Measurements from ENCODE around the gene NEK3.
A peak's percentile ranks its signal among the peaks of the same experiment; 100 is the strongest.
"Not testable (repeated sequence)": the region's sequence is repeated elsewhere in the genome, so short reads cannot be mapped to it uniquely, and the experiment has no call there.

NEK3 gene

GRCh38 chr13:52170828-52171391 lies 11.5 kb upstream of the NEK3 start:
- not testable (repeated sequence) for H3K4me3 ChIP-seq (ENCODE audit: low read depth, low read length)

GRCh38 chr13:52169839-52170238 lies 10.4 kb upstream of the NEK3 start:
- H3K4me3 ChIP-seq (ENCODE audit: low read depth, low read length) = no peak overlapping the region

DNA sequence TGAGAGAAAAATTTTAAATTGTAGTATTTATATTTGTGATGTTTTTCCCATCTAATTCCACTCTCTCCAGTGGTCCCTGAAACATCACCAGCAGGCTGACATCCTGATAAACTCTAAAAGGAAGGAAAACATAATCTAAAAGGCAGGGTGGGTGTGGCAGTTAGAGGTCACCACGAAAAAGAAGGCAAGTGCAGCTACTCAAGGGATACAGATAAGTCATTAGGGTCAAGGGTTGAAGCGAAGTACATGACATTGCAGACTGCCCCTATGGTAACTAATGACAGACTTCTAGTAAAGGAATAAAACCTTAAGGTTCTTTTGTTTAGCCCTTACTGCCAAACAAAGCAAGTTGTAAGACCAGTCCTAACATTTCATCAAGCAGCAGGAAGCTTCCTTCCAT lies 6.0 kb upstream of the NEK3 start:
- no peak overlapping the region for H3K4me3 ChIP-seq (ENCODE audit: low read depth, low read length)

DNA sequence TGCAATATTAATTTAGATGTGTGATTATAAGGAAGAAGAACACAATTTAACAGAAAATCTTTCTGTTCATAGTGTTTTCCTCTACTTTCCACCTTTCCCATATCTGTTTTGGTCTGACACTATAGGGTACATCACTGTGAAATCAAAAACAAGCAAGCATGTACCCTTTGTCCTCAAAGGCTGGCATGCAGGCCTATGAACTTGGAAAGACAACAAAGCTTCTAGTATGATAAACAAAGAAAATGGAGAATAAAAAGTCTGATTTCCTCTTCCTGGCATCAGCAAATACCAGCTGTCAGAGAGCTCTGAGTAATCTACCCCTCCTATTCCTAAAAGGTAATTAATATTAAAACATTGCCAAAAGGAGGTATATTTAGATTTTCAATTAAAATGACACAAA lies 5.6 kb upstream of the NEK3 start:
- H3K4me3 ChIP-seq (ENCODE audit: low read depth, low read length) = no peak overlapping the region

- H3K4me3 ChIP-seq (ENCODE audit: low read depth, low read length) = not testable (repeated sequence)
These were observed 4.5 kb upstream of the NEK3 start for GRCh38 chr13:52163878-52164277.

- no peak overlapping the region for H3K4me3 ChIP-seq (ENCODE audit: low read depth, low read length)
These were observed 3.1 kb upstream of the NEK3 start for GRCh38 chr13:52162279-52163101.

DNA sequence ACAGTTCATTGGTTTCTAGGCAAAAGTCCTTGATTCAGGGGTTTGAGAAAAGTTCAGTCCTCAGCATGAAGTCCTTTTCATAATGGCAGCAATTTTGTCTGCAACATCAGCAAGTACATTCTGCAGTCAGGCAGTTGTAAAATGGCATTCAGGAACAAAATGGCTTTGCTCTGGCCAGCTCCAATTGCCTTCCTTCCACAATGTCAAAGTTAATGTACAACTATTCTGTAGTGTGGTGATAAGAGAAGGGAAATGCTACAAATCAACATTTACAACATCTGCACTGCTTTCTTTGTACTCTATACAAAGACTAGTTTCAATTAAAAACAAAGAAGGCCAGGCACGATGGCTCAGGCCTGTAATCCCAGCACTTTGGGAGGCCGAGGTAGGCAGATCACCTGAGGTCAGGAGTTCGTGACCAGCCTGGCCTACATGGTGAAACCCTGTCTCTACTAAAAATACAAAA lies 1.8 kb upstream of the NEK3 start:
- no peak overlapping the region for H3K4me3 ChIP-seq (ENCODE audit: low read depth, low read length)

- H3K4me3 ChIP-seq (ENCODE audit: low read depth, low read length) = no peak overlapping the region
These were observed 1.1 kb upstream of the NEK3 start for GRCh38 chr13:52160506-52160905.

- no peak overlapping the region for H3K4me3 ChIP-seq (ENCODE audit: low read depth, low read length)
These were observed 656 bp upstream of the NEK3 start for GRCh38 chr13:52160053-52160452.

GRCh38 chr13:52158629-52159158 lies 703 bp downstream of the NEK3 start:
- H3K4me3 ChIP-seq (ENCODE audit: low read depth, low read length) = peak overlapping the region; percentile 73

DNA sequence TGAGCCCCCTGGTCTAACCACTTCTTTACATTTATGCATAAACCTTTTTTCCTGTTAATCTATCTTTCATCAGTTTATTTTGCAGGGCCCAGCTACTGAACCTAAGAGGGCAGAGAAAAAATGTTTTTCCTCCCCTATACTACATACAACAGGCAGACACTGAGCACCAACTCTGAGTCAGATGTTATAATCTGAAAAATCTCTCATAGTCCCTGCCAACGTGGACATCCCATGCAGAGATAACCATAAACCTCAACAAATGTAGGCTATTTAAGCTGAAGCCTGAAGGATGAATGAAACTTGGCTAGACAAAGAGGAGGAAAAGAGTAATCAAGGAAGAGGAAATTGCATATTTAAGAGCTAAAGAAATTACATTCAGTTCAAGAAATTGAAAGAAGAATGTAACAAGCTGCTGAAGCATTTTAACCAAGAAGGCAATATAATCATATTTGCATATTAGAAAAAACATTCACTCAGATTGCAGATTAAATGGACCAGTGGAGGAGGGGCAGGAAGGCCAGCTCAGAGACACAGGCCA lies 2.6 kb downstream of the NEK3 start:
- no peak overlapping the region for H3K4me3 ChIP-seq (ENCODE audit: low read depth, low read length)

DNA sequence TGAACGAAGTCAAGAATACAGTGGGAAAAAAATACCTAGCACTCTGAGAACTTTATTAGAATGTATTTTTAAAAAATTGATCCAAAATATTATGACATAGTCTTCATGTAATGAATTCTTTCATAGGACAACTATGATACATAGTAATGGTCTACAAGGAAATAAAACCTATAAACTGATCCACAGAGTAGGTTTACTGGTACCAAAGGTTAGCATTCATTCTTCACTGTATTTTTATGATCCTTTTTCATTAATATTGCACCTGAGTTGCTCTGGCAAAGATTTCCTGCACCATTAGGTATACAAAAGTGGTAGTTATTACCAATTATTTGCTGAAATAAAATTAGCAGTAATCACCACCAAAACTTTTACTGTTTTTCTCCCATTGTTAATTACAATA lies 4.2 kb downstream of the NEK3 start:
- no peak overlapping the region for H3K4me3 ChIP-seq (ENCODE audit: low read depth, low read length)

GRCh38 chr13:52147225-52147624 lies 12.2 kb downstream of the NEK3 start:
- H3K4me3 ChIP-seq (ENCODE audit: low read depth, low read length) = no peak overlapping the region

GRCh38 chr13:52141299-52141698 lies 18.1 kb downstream of the NEK3 start:
- no peak overlapping the region for H3K4me3 ChIP-seq (ENCODE audit: low read depth, low read length)

GRCh38 chr13:52137489-52137888 lies 21.9 kb downstream of the NEK3 start:
- no peak overlapping the region for H3K4me3 ChIP-seq (ENCODE audit: low read depth, low read length)

GRCh38 chr13:52136763-52137162 lies 22.6 kb downstream of the NEK3 start:
- H3K4me3 ChIP-seq (ENCODE audit: low read depth, low read length) = no peak overlapping the region

- H3K4me3 ChIP-seq (ENCODE audit: low read depth, low read length) = no peak overlapping the region
These were observed 28.8 kb downstream of the NEK3 start for GRCh38 chr13:52130641-52131040.

- H3K4me3 ChIP-seq (ENCODE audit: low read depth, low read length) = peak within 1 kb of the TSS; percentile 57
These were observed 30.4 kb downstream of the NEK3 start, which contains the start of gene NEK5 for GRCh38 chr13:52128714-52129700. NEK5 (minus strand) TSS chr13:52129073; CDS start chr13:52127482, 1,591 bp downstream.

DNA sequence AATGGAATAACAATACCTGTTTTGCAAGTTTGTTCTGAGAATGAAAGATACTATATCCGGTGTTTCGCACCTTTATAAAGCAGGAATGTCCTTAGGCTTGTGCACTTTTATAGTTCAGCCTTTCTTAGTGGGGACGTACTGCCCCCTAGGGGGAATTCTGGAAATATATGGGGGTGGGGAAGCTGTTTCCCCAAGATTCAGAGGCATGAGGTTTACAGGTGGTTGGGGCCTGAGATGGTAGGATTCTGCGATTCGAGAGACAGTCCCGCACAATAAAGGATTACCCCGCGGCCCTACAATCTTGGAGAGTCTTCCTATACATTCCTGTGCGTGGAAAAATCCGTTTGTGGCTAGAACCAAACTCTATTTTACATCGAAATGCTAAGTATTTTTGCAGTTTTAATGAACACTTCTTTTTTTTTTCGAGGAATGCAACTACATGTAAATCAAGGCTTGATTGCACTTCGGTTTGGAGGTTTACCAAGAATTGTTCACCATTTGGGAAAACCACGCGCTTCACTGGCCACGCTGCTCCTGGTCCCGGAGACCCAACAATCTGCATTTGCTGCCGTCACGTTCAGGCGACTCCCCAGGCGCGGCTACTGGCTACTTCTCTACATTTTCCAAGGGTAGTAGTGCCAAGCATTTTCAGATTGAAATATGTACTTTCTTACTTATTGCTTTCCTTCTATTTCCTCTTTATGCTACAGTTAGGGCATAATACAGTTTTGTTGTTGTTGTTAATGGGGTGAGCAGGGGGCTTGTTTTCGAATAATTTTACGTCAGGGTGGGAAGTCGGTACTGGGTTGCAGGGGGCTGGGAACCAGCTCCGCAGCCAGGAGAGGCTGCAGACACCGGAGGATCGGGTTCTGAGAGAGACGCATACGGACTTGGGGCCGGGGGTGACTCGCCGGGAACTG lies 31.4 kb downstream of the NEK3 start:
- peak overlapping the region; percentile 57 for H3K4me3 ChIP-seq (ENCODE audit: low read depth, low read length)

GRCh38 chr13:52127378-52127777 lies 32.0 kb downstream of the NEK3 start:
- no peak overlapping the region for H3K4me3 ChIP-seq (ENCODE audit: low read depth, low read length)
